K562 (cell line): ENCODE results near the gene CSKMT. TPM values are rescaled to one million over a fixed set of nuclear protein-coding genes. Genes with fewer than 3 reads are reported as not detected.

ENCODE experiments used
- ATF3 ChIP-seq, 2 experiments: fragments of 450-650 bp in 1 of 2; sonication (generic) in 1 of 2; formaldehyde crosslinking in 1 of 2; IDR thresholded peaks in 1 of 2; conservative IDR thresholded peaks in 1 of 2; 2 replicates each; pipeline versions ENCODE4 v1.6.1 to v1.8.1; 2016 to 2023; ENCODE audit warnings: mild to moderate bottlenecking in 2 of 2, moderate library complexity in 2 of 2, inconsistent platforms in 1 of 2, missing genetic modification reagents in 1 of 2
- CBX1 ChIP-seq: sonication (generic); IDR thresholded peaks from 2 replicates; pipeline ENCODE4 v1.6.1; 2016; ENCODE audit warnings: antibody characterized with exemption, low read depth, mild to moderate bottlenecking
- CCNT2 ChIP-seq: IDR thresholded peaks from 2 replicates; pipeline ENCODE4 v1.6.1; 2011; ENCODE audit warnings: borderline replicate concordance, low read depth, mild to moderate bottlenecking, moderate library complexity, mixed read lengths, low read length; ENCODE audit not compliant: insufficient read length; ENCODE audit errors: extremely low read depth
- DEAF1 ChIP-seq: fragments of 450-650 bp; formaldehyde crosslinking; IDR thresholded peaks from 2 replicates; pipeline ENCODE4 v1.4.0; 2020; ENCODE audit warnings: mild to moderate bottlenecking, moderate library complexity
- EHMT2 ChIP-seq: fragments of 450-650 bp; IDR thresholded peaks from 2 replicates; pipeline ENCODE4 v1.6.1; 2018; ENCODE audit warnings: antibody characterized with exemption
- ELK3 ChIP-seq: fragments of 450-650 bp; formaldehyde crosslinking; IDR thresholded peaks from 2 replicates; pipeline ENCODE4 v1.4.0; 2020; ENCODE audit warnings: mild to moderate bottlenecking
- FOXA1 ChIP-seq: fragments of 450-650 bp; IDR thresholded peaks from 2 replicates; pipeline ENCODE4 v1.6.1; 2016; ENCODE audit warnings: mild to moderate bottlenecking, borderline replicate concordance
- MED1 ChIP-seq: sonication (generic); formaldehyde crosslinking; IDR thresholded peaks from 2 replicates; pipeline ENCODE4 v1.8.1; 2023; ENCODE audit warnings: missing genetic modification reagents, borderline replicate concordance
- MYBL2 ChIP-seq, 2 experiments: fragments of 450-650 bp in 1 of 2; sonication (generic) in 1 of 2; formaldehyde crosslinking in 1 of 2; IDR thresholded peaks; 2 replicates each; pipeline versions ENCODE4 v1.6.1 to v1.8.1; 2017 to 2022; ENCODE audit warnings: borderline replicate concordance in 1 of 2, inconsistent platforms in 1 of 2, low read depth in 1 of 2, mild to moderate bottlenecking in 1 of 2, missing genetic modification reagents in 1 of 2, moderate library complexity in 1 of 2
- PHF8 ChIP-seq: fragments of 200-600 bp; sonication (generic); IDR thresholded peaks from 2 replicates; pipeline ENCODE4 v1.6.1; 2012; ENCODE audit warnings: mixed run types, mild to moderate bottlenecking, inconsistent platforms, low read length, moderate library complexity, borderline replicate concordance
- PKNOX1 ChIP-seq: fragments of 450-650 bp; IDR thresholded peaks from 2 replicates; pipeline ENCODE4 v1.6.1; 2016
- POLR2AphosphoS2 ChIP-seq: IDR thresholded peaks from 2 replicates; pipeline ENCODE4 v1.6.1; 2012; ENCODE audit warnings: low read length, improper control_type of control experiment
- RNF219 ChIP-seq: fragments of 250-450 bp; sonication (Bioruptor Pico); IDR thresholded peaks from 2 replicates; pipeline ENCODE4 v1.5.0; 2022; ENCODE audit warnings: mild to moderate bottlenecking
- SNRNP70 ChIP-seq: fragments of 200-400 bp; formaldehyde crosslinking; optimal IDR thresholded peaks from 2 replicates; pipeline ENCODE3; 2017; ENCODE audit warnings: low read depth, low read length
- SUPT5H ChIP-seq: fragments of 450-650 bp; IDR thresholded peaks from 2 replicates; pipeline ENCODE4 v1.6.1; 2016
- TAF9B ChIP-seq: fragments of 450-650 bp; IDR thresholded peaks from 2 replicates; pipeline ENCODE4 v1.6.1; 2018; ENCODE audit warnings: mild to moderate bottlenecking; ENCODE audit not compliant: partially characterized antibody
- U2AF2 ChIP-seq: fragments of 200-400 bp; formaldehyde crosslinking; optimal IDR thresholded peaks from 2 replicates; pipeline ENCODE3; 2017; ENCODE audit warnings: low read depth, mild to moderate bottlenecking, low read length
- ZNF274 ChIP-seq: IDR thresholded peaks from 2 replicates; pipeline ENCODE4 v1.6.1; 2011; ENCODE audit warnings: low read depth, mild to moderate bottlenecking, low read length, moderate library complexity, borderline replicate concordance
- polyA plus RNA-seq, 8 experiments: library from polyadenylated mRNA; depleted of rRNA in 4 of 8; stranded (reverse) in 5 of 8; unstranded in 3 of 8; fragments of >200 nt; fragmentation: Nextera tagmentation in 2 of 8; fragmentation: Illumina TruSeq in 1 of 8; extraction: Ambion mirVana in 2 of 8; extraction: Trizol in 1 of 8; gene quantifications; 2 replicates each; pipeline versions ENCODE4 v1.2.1 to v1.2.3, GENCODE V29; 2011 to 2014; ENCODE audit warnings: inconsistent platforms in 1 of 8, missing spikeins in 1 of 8
- total RNA-seq, 7 experiments: library from RNA; depleted of rRNA in 6 of 7; stranded (reverse); fragments of >200 nt in 6 of 7; fragmentation: Illumina TruSeq in 2 of 7; extraction: Trizol in 2 of 7; gene quantifications; 2 replicates each; pipeline versions ENCODE4 v1.2.1 to v1.2.3, GENCODE V29; 2011 to 2021; ENCODE audit warnings: low replicate concordance in 1 of 7

CSKMT gene
- total and polyA plus RNA-seq, 9 of the 15 experiments (the other 6 are each of a cell fraction or from before 2014, with no cell fraction given) = 10.3 to 108 (median 27.2) TPM

- TF ChIP-seq ELK3 (CRISPR knock-in tag) = no peak
- TF ChIP-seq PHF8 = peak; percentile 49; the same call in 1 of the 2 replicates
- no peak for TF ChIP-seq CBX1
- TF ChIP-seq TAF9B = peak; percentile 85
- peak; percentile 65 for TF ChIP-seq PKNOX1
- no peak for TF ChIP-seq DEAF1
- peak; percentile 74 for TF ChIP-seq SUPT5H
- TF ChIP-seq EHMT2 = no peak
- TF ChIP-seq POLR2AphosphoS2 = peak; percentile 99
- no peak for TF ChIP-seq SNRNP70
- no peak for TF ChIP-seq ZNF274
- peak; percentile 84 for TF ChIP-seq CCNT2
- peak; percentile 99 for TF ChIP-seq ATF3 (IDR thresholded peaks at IDR 0.05)
- TF ChIP-seq ATF3 (CRISPR knock-in tag; conservative IDR thresholded peaks at IDR 0.05) = peak; percentile 79
- TF ChIP-seq MYBL2 (IDR thresholded peaks at IDR 0.05; ENCODE audit: low read depth) = no peak
- no peak for TF ChIP-seq MYBL2 (CRISPR knock-in tag; IDR thresholded peaks at IDR 0.05; ENCODE audit: borderline replicate concordance)
- no peak for TF ChIP-seq MED1 (CRISPR knock-in tag)
- TF ChIP-seq U2AF2 = no peak
- TF ChIP-seq RNF219 = no peak
- no peak for TF ChIP-seq FOXA1
These were observed 43.3 kb upstream of the CSKMT start, which contains the start of gene B3GAT3 (continued) for GRCh38 chr11:62621567-62622470.
